NCI-H2107 treated with DMSO at 0.1 percent for 48 hours (cell line): ENCODE measurements around the gene CDK19.
A peak's percentile ranks its signal among the peaks of the same experiment; 100 is the strongest.
"Not testable (repeated sequence)": the region's sequence is repeated elsewhere in the genome, so short reads cannot be mapped to it uniquely, and the experiment has no call there.

Source experiments
- DNase-seq: peaks from one replicate; lab custom pipeline; 2025; ENCODE audit not compliant: unreplicated experiment; lab: John Stamatoyannopoulos, UW

CDK19 gene

GRCh38 chr6:110815411-110816409 lies at the start of gene CDK19:
CDK19 (minus strand) TSS chr6:110815469; CDS start chr6:110815136, 333 bp downstream.
- peak; percentile 98 for DNase-seq

- peak; percentile 16 for DNase-seq
Observed at GRCh38 chr6:110864824-110865223, 49.6 kb upstream of the CDK19 start.

- no peak for DNase-seq
Observed at GRCh38 chr6:110859335-110859792, 44.1 kb upstream of the CDK19 start.

DNA sequence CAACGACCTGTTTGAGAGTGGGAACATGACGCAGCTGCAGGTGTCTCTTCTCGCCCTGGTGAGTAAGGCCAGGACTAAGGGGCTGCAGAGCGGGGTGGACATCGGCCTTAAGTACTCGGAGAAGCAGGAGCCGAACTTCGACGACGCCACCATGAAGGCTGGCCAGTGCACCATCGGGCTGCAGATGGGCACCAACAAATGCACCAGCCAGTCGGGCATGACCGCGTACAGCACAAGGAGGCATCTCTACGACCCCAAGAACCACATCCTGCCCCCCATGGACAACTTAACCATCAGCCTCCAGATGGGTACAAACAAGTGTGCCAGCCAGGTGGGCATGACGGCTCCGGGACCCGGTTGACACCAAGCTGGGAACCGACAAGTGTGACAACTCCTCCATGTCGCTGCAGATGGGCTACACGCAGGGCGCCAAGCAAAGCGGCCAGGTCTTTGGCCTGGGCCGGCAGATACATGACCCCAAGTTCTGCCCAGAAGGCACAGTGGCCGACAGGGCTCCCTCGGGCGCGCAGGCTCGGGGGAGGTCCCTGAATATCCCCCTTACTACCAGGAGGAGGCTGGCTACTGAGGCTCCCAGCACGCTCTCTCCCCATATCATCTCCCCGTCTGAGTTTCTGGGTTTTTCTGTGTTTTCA lies 43.4 kb upstream of the CDK19 start:
- no peak for DNase-seq

GRCh38 chr6:110858016-110858415 lies 42.7 kb upstream of the CDK19 start:
- DNase-seq: no peak

- no peak for DNase-seq
Observed at GRCh38 chr6:110856296-110856695, 41.0 kb upstream of the CDK19 start.

- DNase-seq: no peak
Observed at GRCh38 chr6:110853754-110854477, 38.6 kb upstream of the CDK19 start.

- no peak for DNase-seq
Observed at GRCh38 chr6:110852773-110853172, 37.5 kb upstream of the CDK19 start.

GRCh38 chr6:110849781-110850180 lies 34.5 kb upstream of the CDK19 start:
- DNase-seq: no peak

GRCh38 chr6:110841266-110841665 lies 26.0 kb upstream of the CDK19 start:
- no peak for DNase-seq

DNA sequence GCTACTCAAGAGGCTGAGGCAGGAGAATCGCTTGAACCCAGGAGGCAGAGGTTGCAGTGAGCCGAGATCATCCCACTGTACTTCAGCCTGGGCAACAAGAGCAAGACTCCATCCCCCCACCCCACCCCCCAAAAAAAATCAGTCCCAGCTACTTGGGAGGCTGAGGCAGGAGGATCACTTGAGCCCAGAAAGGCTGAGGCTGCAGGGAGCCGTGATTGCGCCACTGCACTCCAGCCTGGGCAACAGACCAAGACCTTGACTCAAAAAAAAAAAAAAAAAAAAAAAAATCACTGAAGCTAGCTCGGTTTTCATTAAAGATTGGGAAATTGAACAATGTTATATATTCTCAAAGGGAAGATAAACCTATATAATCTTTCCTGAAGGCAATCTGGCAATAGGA lies 20.5 kb upstream of the CDK19 start:
- not testable (repeated sequence) for DNase-seq

- DNase-seq: no peak
Observed at GRCh38 chr6:110833831-110834230, 18.6 kb upstream of the CDK19 start.

GRCh38 chr6:110831405-110831804 lies 16.1 kb upstream of the CDK19 start:
- no peak for DNase-seq

DNA sequence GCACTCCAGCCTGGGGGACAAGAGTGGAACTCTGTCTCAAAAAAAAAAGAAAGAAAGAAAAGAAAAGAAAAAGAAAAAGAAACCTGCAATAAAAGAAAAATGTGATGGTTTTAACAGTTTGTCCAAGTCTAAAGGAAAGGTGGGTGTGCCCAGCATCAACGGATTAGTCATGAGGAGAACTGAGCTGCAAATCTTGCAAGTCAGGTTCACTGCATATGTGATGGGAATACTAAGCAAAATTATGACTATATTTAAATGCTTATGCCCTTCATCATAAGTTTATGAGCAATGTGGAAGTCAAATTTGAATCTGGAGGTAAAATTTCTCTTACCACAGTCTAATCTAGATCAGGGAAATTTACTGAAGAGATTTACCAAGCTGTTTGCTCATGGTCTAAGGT lies 13.1 kb upstream of the CDK19 start:
- no peak for DNase-seq

DNA sequence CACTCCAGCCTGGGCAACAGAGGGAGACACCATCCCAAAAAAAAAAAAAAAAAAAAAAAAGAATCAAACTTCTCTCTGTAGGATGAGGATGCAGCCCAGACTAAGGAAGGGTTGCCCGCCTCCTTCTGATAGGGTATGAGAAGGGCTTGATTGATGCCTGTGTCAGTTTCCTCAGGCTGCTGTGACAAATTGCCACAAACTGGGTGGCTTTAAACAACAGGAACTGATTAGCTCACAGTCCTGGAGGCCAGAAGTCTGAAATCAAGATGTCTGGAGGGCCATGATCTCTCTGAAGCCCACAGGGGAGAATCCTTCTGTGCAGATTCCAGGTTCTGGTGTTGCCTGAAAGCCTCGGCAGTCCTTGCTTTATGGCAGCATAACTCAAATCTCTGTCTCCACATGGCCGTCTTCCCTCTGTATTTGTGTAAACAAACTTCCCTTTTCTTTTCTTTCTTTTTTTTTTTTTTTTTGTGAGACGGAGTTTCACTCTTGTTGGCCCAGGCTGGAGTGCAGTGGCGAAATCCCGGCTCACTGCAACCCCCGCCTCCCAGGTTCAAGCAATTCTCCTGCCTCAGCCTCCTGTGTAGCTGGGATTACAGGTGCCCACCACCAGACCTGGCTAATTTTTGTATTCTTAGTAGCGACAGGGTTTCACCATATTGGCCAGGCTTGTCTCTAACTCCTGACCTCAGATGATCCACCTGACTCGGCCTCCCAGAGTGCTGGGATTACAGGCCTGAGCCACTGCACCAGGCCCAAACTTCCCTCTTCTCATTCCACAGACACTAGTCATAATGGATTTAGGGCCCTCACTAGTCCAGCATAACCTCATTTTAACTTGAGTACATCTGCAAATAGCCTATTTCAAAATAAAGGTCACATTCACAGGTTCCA lies 11.2 kb upstream of the CDK19 start:
- DNase-seq: no peak

DNA sequence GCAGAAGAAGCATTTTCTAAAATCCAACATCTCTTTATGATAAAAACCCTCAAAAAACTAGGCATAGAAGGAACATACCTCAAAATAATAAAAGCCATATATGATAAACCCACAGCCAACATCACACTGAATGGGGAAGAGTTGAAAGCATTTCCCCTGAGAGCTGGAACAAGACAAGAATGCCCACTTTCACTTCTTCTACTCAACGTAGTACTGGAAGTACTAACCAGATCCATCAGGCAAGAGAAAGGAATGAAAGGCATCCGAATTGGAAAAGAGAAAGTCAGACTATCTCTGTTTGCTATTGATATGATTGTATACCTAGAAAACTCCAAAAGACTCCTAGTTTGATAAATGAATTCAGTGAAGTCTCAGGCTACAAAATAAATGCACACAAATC lies 7.9 kb upstream of the CDK19 start:
- no peak for DNase-seq

DNA sequence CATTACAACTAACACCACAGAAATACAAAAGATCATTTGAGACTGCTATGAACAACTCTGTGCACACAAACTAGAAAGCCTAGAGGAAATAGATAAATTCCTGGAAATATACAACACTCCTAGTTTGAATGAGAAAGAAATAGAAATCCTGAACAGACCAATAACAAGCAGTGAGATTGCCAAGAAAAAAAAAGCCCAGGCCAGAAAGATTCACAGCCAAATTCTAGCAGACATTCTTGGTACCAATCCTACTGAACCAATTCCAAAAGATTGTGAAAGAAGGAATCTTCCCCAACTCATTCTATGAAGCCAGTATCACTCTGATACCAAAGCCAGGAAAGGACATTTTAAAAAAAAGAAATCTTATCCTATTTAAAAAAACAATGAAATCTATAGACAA lies 7.0 kb upstream of the CDK19 start:
- no peak for DNase-seq

GRCh38 chr6:110816677-110817076 lies 1.4 kb upstream of the CDK19 start:
- DNase-seq: no peak

DNA sequence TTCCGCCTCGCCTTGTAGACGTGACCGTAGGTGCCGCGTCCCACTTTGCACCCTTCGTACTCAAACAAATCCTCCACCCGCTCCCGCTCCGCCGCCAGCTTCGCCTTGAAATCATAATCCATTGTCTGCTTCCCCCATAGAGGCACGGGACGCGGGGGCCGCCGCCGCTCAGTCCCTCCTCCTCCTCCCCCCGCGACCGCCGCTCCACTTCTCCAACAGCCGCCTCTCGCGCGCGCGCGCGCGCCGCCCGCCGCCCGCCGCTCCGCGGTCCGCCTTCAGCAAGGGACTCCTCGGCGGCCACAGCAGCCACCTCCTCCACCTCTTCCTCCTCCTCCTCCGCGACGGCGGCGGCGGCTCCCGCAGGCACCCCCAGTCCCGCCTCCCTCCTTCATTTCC lies 256 bp downstream of the CDK19 start:
- no peak for DNase-seq
